ENCODE measurements around the gene PINK1.

The PINK1 gene

GRCh38 chr1:20680269-20680668 lies 47.0 kb downstream of the PINK1 start:
- DNase-seq (ENCODE audit: low read depth): no peak

GRCh38 chr1:20681999-20682398 lies 48.7 kb downstream of the PINK1 start:
- no peak for DNase-seq (ENCODE audit: low read depth)

- DNase-seq (ENCODE audit: low read depth): no peak
Measured at GRCh38 chr1:20682571-20683236, 49.4 kb downstream of the PINK1 start.

- DNase-seq (ENCODE audit: low read depth): no peak
Measured at GRCh38 chr1:20683614-20684013, 50.4 kb downstream of the PINK1 start.

GRCh38 chr1:20684050-20684620 lies 50.9 kb downstream of the PINK1 start:
- DNase-seq (ENCODE audit: low read depth): no peak

- no peak for DNase-seq (ENCODE audit: low read depth)
Measured at GRCh38 chr1:20684651-20685050, 51.4 kb downstream of the PINK1 start.

GRCh38 chr1:20685099-20685662 lies 51.9 kb downstream of the PINK1 start:
- DNase-seq (ENCODE audit: low read depth): no peak

GRCh38 chr1:20685741-20686140 lies 52.5 kb downstream of the PINK1 start:
- DNase-seq (ENCODE audit: low read depth): no peak

- DNase-seq (ENCODE audit: low read depth): no peak
Measured at GRCh38 chr1:20686883-20687725, 53.8 kb downstream of the PINK1 start.

GRCh38 chr1:20689645-20690056 lies 56.4 kb downstream of the PINK1 start:
- no peak for DNase-seq (ENCODE audit: low read depth)

- no peak for DNase-seq (ENCODE audit: low read depth)
Measured at GRCh38 chr1:20691872-20692271, 58.6 kb downstream of the PINK1 start.

GRCh38 chr1:20693623-20694022 lies 60.4 kb downstream of the PINK1 start:
- no peak for DNase-seq (ENCODE audit: low read depth)

- DNase-seq (ENCODE audit: low read depth): no peak
Measured at GRCh38 chr1:20695515-20695914, 62.3 kb downstream of the PINK1 start.

- DNase-seq (ENCODE audit: low read depth): peak; percentile 98
Measured at GRCh38 chr1:20696397-20697333, 63.4 kb downstream of the PINK1 start.

- no peak for DNase-seq (ENCODE audit: low read depth)
Measured at GRCh38 chr1:20697563-20697962, 64.3 kb downstream of the PINK1 start.

- DNase-seq (ENCODE audit: low read depth): peak; percentile 93
Measured at GRCh38 chr1:20698195-20698910, 65.1 kb downstream of the PINK1 start.

- DNase-seq (ENCODE audit: low read depth): no peak
Measured at GRCh38 chr1:20699558-20699957, 66.3 kb downstream of the PINK1 start.

GRCh38 chr1:20700636-20701215 lies 67.5 kb downstream of the PINK1 start:
- no peak for DNase-seq (ENCODE audit: low read depth)
